ENCODE results near the gene RAC3.
"Not testable (repeated sequence)": the region's sequence is repeated elsewhere in the genome, so short reads cannot be mapped to it uniquely, and the experiment has no call there.

The RAC3 gene

GRCh38 chr17:82023447-82024241, 7.8 kb upstream of the RAC3 start:
- peak; percentile 45 for DNase-seq (ENCODE audit: low read depth)

- no peak for DNase-seq (ENCODE audit: low read depth)
Observed at GRCh38 chr17:82024859-82025258, 6.6 kb upstream of the RAC3 start.

DNA sequence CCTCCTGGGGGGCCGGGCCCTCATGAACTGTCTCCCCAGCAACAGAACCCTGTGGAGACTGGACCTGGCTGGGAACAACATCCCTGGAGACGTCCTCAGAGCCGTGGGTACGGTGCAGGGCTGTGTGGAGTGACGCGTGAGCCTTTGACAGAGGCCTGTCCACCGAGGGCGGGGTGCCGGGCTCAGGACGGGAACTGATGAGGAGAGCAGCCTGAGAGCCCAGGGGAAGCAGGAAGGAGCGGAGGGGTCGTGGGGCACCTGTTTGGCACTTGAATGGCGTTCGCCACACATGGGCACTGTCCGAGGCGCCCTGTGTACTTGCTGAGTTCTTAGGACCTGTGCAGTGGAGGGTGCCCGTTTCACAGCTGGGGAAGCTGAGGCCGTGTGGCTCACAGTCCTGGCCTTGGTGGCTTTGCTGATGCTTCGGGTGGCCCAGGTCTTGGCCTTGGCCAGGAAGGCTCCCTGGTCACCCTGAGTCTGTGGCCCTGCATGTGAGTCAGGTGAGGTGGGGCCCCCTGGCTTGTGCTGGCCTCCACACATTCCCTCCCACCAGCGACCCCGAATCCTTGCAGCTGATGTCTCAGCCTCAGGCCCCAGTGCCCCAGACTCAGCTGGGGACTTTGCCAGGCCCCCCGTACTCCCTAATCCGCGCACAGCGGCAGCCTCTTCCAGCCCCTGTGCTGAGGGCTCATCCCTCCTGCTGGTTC, 5.9 kb upstream of the RAC3 start:
- DNase-seq (ENCODE audit: low read depth) = no peak

GRCh38 chr17:82028246-82028645, 3.2 kb upstream of the RAC3 start:
- DNase-seq (ENCODE audit: low read depth) = no peak

DNA sequence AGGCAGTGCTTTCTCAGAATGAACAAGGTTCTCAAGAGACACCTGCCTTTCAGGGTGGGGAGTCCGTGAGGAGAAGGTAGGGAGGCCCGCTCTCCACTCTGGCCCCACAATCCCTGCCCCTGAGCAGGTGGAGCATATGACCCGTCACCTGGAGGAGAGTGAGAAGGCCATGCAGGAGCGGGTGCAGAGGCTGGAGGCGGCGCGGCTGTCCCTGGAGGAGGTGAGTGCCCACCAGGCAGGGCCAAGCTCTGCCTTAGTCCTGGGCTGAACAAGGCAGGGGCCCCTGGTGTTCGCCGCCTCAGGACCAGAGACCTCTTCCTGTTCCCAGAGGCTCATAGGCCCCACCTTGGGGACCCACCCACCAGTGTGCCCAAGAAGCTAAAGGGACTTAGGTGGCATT, 2.5 kb upstream of the RAC3 start:
- no peak for DNase-seq (ENCODE audit: low read depth)

GRCh38 chr17:82029391-82029790, 2.1 kb upstream of the RAC3 start:
- DNase-seq (ENCODE audit: low read depth) = no peak

GRCh38 chr17:82029990-82030469, 1.4 kb upstream of the RAC3 start:
- DNase-seq (ENCODE audit: low read depth) = no peak

GRCh38 chr17:82030470-82031302, 792 bp upstream of the RAC3 start:
- DNase-seq (ENCODE audit: low read depth) = peak; percentile 92

- no peak for DNase-seq (ENCODE audit: low read depth)
Observed at GRCh38 chr17:82031885-82032627, 578 bp downstream of the RAC3 start.

DNA sequence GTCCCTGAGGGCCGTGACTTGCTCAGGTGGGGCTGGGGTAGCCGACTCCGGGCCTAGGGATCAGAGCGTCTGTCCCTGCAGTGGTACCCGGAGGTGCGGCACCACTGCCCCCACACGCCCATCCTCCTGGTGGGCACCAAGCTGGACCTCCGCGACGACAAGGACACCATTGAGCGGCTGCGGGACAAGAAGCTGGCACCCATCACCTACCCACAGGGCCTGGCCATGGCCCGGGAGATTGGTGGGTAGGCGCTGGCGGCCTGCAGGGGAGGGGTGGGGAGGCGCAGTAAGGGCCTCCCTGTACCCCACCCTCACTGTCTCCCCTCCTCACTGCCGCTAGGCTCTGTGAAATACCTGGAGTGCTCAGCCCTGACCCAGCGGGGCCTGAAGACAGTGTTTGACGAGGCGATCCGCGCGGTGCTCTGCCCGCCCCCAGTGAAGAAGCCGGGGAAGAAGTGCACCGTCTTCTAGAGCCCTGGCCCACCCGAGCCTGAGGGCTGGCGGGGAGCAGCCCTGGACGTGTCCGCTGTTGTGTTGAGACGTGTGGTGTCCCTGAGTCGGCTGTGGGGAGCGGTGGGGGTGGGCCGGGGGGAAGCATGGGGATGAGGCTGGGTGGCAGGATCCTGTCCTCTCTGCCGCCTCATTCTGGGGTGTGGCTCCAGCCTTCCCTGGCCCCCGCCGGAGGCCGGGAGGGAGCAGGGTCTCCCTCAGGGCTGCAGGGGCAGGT, 2.0 kb downstream of the RAC3 start:
- DNase-seq (ENCODE audit: low read depth) = no peak

DNA sequence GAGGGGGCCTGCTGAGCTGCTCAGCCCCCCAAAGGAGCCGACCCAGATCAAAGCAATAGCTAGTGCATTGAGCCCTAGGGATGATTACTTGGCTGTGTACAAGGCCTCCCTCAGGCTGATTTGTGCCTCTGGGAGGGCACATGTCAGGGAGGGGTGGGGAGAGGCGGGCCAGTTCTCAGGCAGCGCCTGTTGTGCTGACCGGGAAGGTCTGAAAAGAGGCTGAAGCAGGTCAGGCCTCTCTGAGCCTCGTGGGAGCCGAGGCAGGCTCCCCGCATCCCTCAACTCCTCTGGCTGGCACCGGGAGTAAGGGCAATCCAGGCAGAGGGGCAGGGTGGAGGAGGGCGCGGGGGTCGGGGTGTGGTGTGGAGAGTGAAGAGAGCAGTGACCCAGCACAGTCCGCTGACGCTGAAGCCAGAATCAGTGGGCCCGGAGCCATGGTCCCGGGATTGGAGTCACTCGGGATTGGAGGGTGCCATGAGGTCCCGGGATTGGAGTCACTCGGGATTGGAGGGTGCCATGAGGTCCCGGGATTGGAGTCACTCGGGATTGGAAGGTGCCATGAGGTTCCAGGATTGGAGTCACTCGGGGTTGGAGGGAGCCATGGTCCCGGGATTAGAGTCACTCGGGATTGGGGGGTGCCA, 3.0 kb downstream of the RAC3 start:
- DNase-seq (ENCODE audit: low read depth) = no peak

DNA sequence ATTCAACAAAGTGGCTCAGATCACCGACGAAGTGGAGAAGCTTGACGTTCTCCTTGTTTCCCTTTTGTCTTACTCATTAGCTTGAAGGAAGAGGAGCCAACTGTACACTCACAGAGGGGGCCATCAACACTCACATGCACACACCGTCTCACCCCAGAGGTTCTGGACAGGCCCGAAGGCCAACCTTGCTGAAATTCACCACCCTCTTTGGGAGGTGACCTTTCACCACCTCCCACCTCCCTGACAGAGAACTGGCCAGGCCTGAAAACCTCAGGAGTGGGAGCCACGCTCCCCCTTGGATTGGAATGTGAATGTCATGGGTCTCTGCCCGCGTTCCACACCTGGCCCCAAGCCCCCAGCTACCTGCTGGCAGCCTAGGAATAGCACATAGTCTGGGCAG, 4.0 kb downstream of the RAC3 start:
- no peak for DNase-seq (ENCODE audit: low read depth)

DNA sequence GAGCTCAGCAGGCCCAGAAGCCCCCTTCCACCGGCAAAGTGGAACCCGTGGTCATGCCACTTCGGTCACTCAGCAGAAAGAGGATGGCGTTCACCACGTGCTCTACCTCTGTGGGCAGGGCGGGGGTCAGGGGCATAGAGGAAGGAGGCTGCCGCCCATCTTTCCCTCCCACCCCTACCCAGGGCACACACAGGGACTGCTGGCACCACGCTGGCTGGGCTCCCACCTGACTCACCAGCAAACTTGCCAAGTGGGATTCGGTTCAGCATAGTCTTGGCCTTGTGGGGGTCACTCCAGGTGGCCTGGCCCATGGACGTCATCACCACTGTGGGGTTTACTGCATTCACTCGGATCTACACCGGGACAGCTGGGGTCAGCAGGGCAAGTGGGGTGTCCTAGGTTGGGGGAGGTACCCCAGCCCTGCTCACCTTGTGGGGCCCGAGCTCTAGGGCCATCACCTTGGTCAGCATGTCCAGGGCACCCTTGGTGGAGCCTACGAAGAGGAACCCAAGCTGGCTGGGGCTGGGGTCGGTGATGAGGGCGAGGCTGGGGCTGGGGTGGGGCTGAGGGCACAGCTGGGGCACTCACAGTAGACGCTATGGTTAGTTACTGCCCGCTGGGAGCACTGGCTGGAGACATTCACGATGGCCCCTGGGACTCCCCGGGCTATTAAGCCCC, 4.6 kb downstream of the RAC3 start:
- DNase-seq (ENCODE audit: low read depth) = no peak

GRCh38 chr17:82036634-82037091, 5.2 kb downstream of the RAC3 start:
- no peak for DNase-seq (ENCODE audit: low read depth)

GRCh38 chr17:82037092-82037888, 5.8 kb downstream of the RAC3 start, which contains the start of gene DCXR:
Gene DCXR, minus strand, starts transcription at chr17:82037697. Its CDS starts 15 bp downstream, at chr17:82037682.
- peak; percentile 98 for DNase-seq (ENCODE audit: low read depth)

DNA sequence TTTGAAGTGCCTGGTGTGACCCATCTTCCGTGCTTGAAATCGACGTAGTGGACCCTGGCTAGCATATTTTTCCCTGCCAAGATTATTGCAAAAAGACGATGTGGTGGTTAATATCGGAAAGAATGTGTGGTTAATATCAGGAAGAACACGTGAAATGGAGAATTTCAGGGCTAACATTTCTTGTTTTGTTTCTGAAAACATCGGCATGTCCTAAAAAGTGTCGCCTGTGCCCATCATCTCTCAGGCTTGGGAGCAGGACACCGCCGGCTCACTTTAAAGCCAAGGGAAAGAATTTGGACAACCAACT, 6.4 kb downstream of the RAC3 start:
- DNase-seq (ENCODE audit: low read depth) = no peak

DNA sequence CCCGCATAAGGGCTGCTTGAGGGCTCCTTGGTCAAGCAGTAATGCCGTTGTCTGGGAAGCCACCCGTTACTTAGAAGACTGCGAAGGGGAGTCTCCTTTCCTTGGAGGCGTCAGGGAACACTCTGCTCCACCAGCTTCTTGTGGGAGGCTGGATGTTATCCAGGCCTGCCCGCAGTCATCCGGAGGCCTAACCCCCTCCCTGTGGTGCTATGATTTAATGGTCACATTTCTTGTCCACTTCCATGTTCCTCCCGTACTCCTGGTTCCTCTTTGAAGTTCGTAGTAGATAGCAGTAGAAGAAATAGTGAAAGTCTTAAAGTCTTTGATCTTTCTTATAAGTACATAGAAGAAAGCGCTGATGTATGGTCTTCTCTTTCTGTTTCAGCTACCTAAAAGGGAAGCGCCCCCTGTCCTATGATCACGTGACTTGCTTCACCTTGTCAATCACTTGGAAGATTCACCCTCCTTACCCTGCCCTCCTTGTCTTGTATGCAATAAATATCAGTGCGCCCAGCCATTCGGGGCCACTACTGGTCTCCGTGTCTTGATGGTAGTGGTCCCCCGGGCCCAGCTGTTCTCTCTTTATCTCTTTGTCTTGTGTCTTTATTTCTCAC, 7.4 kb downstream of the RAC3 start:
- DNase-seq (ENCODE audit: low read depth) = not testable (repeated sequence)

DNA sequence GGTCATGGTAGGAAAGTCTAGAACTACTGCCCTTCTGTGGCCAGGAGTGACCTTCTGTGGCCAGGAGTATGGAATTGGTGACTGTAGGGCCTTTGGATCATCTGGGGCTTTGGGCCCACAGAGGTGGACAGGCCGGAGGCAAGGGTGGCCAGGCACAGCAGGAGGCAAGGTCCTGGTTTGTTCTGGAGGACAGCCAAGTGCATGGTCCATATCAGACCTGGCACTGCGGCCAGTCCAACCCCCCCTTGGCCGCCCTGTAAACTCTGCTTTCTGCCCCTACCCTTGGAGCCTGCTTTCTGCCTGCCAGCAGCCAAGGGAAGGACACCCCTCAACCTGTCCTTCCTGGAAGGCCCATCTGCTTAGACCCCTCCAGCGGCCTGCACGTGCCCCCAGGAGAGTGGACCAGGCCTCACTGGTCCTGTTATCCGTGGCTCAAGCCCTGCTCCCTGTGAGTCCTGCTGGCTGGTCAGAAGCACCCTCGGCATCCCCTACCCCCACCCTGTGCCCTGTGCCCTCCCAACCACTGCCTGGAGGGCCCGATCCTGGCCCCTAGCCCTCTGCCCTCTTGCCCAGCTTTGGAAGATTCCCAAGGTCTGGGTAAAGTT, 8.3 kb downstream of the RAC3 start:
- DNase-seq (ENCODE audit: low read depth) = no peak
